ENCODE measurements around the gene TBC1D19.
"Not testable (repeated sequence)": the region's sequence is repeated elsewhere in the genome, so short reads cannot be mapped to it uniquely, and the experiment has no call there.

TBC1D19 gene

GRCh38 chr4:26687728-26688127, 103.8 kb downstream of the TBC1D19 start:
- DNase-seq, result no peak

- DNase-seq, result no peak
These were observed 106.6 kb downstream of the TBC1D19 start for GRCh38 chr4:26690506-26690905.

GRCh38 chr4:26692014-26692726, 108.3 kb downstream of the TBC1D19 start:
- peak; percentile 24 for DNase-seq

DNA sequence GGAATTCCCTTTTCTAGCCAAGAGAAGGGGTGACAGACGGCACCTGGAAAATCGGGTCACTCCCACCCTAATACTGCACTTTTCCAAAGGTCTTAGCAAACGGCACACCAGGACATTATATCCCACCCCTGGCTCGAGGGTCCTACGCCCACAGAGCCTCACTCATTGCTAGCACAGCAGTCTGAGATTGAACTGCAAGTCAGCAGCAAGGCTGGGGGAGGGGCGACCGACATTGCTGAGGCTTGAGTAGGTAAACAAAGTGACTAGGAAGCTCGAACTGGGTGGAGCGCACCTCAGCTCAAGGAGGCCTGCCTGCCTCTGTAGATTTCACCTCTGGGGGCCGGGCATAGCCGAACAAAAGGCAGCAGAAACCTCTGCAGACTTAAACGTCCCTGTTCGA, 110.2 kb downstream of the TBC1D19 start:
- not testable (repeated sequence) for DNase-seq

- DNase-seq, result no peak
These were observed 116.2 kb downstream of the TBC1D19 start for GRCh38 chr4:26700110-26700509.

- DNase-seq, result no peak
These were observed 117.2 kb downstream of the TBC1D19 start for GRCh38 chr4:26701095-26701494.

DNA sequence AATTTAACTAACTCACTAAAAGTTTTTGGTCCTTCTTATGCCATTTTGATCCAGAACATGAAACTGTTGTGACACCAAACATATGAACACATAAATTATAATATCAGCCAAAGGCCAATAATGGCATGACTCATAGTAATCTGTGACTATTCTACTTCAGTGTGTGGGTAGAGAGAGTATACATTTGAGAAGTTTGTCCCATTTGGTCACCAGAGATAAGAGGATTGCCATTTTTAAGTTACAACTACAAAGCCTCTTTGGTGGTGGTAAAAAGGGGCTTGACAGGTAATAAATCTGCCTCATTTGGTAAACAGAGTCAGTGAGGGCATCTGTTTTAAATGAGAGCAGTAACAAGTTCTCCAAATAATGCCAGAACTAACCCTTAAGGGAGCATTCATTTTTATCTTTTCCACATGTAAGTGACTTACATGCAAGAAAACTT, 117.9 kb downstream of the TBC1D19 start:
- peak; percentile 60 for DNase-seq

- DNase-seq, result no peak
These were observed 123.5 kb downstream of the TBC1D19 start for GRCh38 chr4:26707342-26707741.

DNA sequence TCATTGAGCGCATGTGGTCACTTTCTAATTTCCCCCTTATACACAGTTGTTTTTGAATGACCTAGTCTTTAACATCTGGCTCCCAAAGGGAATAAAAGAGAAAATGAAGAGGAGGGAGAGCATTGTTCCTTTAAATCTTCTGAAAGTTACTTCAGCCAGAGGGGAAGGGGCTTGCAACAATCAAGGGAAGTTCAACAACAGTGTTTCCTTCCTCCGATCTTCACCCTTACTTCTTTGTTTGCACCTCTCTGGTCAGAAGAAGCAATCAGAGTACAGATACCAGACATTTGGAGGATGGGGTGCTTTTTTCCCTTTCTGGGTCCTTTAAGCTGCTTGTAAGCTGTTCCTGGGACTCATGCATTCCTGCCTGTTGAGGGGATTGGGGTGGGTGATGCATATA, 125.4 kb downstream of the TBC1D19 start:
- no peak for DNase-seq

GRCh38 chr4:26713563-26714151, 129.8 kb downstream of the TBC1D19 start:
- no peak for DNase-seq

- no peak for DNase-seq
These were observed 131.9 kb downstream of the TBC1D19 start for GRCh38 chr4:26715636-26716242.

GRCh38 chr4:26717332-26717731, 133.4 kb downstream of the TBC1D19 start:
- DNase-seq, result no peak

DNA sequence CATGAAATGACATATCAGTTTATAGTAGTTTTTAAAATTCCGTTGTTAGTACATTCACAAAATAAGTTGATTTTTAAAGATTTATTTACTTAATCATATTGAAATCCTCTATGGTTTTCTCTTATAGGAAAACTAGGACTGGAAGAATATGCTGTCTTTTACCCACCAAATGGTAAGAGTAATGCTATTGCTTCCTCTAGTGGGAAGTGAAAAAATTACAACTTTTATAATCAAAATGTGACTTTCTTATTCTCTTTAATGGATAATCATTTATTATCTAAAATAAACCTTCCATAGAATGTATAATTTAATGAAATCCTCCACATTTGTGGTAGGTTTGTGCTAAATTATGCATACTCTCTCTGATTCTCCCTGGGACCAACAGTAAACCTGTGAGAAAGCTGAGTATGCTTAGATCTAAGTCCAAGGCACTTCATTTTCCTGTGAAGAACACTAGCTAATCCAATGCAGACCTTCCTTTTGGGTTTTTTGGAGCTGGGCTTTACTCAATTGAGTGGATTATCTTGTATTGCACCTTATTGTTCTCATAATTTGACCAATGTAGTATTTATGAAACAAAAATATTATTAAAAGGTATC, 136.2 kb downstream of the TBC1D19 start:
- peak; percentile 54 for DNase-seq

GRCh38 chr4:26721685-26722084, 137.8 kb downstream of the TBC1D19 start:
- no peak for DNase-seq

GRCh38 chr4:26723216-26723615, 139.3 kb downstream of the TBC1D19 start:
- DNase-seq, result no peak

DNA sequence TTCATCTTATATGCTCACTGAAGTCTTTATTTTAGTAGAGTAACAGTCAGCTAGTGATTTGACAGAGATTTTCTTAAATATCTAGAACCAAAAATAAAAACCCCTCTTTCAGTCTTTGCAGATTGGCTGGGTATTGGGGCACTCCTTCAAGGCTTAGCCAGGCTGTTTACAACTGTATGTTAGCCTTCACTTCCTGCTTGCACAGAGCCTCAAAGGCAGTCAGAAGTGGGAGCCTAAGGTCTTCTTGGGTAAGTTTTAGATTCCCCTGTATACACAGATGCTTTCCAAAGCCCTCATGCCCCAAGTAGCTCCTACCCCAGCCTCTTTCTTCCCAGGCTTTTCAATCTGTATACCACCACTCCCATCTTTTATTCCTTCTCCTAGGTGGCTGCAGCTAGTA, 140.7 kb downstream of the TBC1D19 start:
- DNase-seq, result no peak

DNA sequence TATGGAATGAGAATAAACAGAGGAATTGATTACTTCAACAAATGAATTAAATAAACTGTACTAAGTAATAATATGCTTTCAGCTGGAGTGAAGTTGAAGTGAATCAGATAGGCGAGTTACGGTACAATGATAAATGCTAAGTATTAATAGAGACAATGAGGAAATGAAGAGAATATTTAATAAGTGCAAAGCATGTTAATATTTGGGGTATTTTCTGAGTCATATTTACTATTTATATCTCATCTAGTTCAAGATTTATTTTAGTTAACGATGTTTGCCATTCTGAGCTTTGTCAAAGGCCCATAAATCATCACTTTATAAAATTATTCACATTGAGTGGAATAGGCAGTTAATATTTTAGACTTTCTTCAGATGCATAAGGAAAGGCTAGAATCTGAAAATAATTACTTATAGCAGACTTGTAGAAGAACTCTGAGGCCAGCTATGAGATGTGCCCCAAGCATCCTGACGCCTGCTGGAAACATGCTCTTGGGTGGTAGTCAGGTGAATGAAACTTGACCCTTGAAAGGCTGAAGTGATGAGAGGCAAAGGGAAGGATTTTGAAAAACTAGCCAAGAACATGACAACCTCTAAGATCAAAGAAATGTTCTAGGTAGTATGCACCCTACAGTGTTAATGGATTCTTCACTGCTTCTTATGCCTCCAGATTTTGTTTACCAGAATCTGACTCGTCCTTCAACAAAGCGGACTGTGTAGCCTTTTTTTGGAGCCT, 142.9 kb downstream of the TBC1D19 start:
- DNase-seq, result no peak

DNA sequence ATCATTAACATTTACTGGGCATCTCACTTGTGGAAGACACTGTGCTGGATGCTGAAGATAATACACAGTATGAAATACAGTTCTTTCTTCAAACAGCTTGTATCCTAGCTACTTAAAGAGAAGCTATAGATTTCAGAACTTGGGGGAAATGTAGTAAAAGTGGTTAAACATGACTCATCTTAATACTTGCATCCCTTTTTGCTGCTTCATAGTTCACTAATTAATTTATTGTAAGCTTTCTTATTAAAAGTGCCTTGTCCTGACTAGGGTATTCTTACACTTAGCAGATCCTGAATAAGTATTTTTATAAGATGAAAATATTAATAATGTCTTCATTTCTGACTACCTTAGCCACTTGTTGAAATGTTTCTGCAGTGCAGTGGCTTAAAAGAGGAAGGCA, 144.0 kb downstream of the TBC1D19 start:
- no peak for DNase-seq

DNA sequence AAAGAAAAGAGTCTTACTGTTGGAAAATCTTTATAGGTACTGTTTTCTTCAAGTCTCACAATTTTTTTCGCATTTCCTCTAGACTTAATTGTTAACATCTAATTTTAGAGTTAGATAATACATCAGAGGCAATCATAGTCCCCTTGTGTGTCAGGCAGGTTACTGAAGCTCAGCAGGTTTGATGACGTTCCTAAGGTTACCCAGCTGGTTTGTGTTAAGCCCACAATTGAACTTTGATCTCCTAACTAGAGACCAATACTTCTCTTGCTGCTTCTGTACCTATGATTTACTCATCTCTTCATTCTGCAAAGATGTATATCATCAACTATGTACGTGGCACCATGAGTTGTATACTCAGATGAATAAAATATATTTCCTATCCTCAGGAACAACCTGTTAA, 145.1 kb downstream of the TBC1D19 start:
- DNase-seq, result no peak

- DNase-seq, result no peak
These were observed 145.7 kb downstream of the TBC1D19 start for GRCh38 chr4:26729547-26729946.

DNA sequence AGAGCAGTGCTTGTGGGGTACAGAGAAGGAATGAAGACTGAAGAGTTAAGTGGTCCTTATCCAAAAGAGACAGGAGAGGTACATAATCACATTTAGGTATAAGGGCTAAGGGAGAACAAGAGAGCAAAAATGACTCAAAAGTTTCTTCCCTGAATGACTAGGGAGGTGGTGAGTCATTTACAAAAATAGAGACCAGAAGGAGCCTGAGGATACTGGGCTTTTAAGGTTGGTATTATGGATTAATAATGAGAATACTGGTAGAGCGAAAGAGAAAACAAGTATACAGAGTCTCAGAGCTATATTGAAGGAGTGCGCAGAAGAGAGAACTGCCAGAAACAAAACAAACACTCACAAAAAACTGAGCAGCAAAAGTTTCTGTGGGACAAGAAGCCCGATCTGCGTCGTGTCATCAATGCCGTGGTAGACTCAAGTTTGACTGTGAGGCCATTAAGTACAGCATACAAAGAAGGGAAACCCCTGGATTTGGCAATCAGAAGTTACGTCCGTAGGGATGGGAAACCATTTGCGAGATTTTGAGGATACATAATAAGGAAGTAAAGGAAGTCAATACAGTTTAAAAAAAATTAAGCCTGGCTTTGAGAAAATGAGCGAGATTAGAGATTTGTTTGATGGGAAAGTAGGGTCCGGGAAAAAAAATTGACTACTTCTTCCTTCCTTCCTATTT, 147.6 kb downstream of the TBC1D19 start:
- no peak for DNase-seq

- no peak for DNase-seq
These were observed 148.5 kb downstream of the TBC1D19 start for GRCh38 chr4:26732356-26732755.

DNA sequence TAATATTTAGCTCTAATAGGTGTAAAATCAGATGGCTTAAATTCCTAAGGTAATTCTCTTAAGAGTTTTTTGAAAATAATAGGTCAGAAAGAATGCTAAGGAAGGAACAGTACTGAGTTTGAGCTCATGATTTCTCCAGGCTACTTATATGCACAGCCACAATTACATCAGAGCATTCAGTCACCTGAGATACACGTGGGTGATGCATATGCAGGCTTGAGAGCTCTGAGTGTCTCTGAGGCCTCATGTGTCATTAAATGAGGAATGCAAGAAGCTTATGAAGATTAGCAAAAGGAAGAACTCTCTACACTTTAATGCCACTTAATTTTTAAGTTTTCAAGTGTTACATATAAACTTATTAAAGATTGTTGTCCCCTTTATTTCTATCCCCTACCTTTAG, 152.7 kb downstream of the TBC1D19 start:
- no peak for DNase-seq
